K562 (cell line): ENCODE data around the gene SLC1A2. TPM values are rescaled to one million over a fixed set of nuclear protein-coding genes. Genes with fewer than 3 reads are reported as not detected.

Source experiments
- DEAF1 ChIP-seq: fragments of 450-650 bp; formaldehyde crosslinking; IDR thresholded peaks from 2 replicates; pipeline ENCODE4 v1.4.0; 2020; ENCODE audit warnings: mild to moderate bottlenecking, moderate library complexity
- HMBOX1 ChIP-seq: sonication (generic); IDR thresholded peaks from 2 replicates; pipeline ENCODE4 v1.6.1; 2016
- HNRNPUL1 ChIP-seq: fragments of 200-400 bp; formaldehyde crosslinking; IDR thresholded peaks from 2 replicates; pipeline ENCODE4 v1.6.1; 2017; ENCODE audit warnings: low read length
- POLR2H ChIP-seq: IDR thresholded peaks from 2 replicates; pipeline ENCODE4 v1.6.1; 2016; ENCODE audit warnings: missing genetic modification characterization, low read depth, mild to moderate bottlenecking, control low read depth, missing compliant biosample characterization, moderate library complexity
- PRMT5 ChIP-seq: sonication (generic); formaldehyde crosslinking; IDR thresholded peaks from 2 replicates; pipeline ENCODE4 v1.5.0; 2020; ENCODE audit warnings: missing genetic modification reagents
- SMARCA4 ChIP-seq: fragments of 450-650 bp; IDR thresholded peaks from 2 replicates; pipeline ENCODE4 v1.6.1; 2016
- SREBF1 ChIP-seq: fragments of 150-350 bp; IDR thresholded peaks from 2 replicates; pipeline ENCODE4 v1.6.1; 2014; ENCODE audit warnings: antibody characterized with exemption, low read depth, low read length, borderline replicate concordance
- ZNF280B ChIP-seq: fragments of 250-450 bp; sonication (Bioruptor Pico); IDR thresholded peaks from 2 replicates; pipeline ENCODE4 v1.5.1; 2021; ENCODE audit warnings: mild to moderate bottlenecking
- polyA plus RNA-seq, 8 experiments: library from polyadenylated mRNA; depleted of rRNA in 4 of 8; stranded (reverse) in 5 of 8; unstranded in 3 of 8; fragments of >200 nt; fragmentation: Nextera tagmentation in 2 of 8; fragmentation: Illumina TruSeq in 1 of 8; extraction: Ambion mirVana in 2 of 8; extraction: Trizol in 1 of 8; gene quantifications; 2 replicates each; pipeline versions ENCODE4 v1.2.1 to v1.2.3, GENCODE V29; 2011 to 2014; ENCODE audit warnings: inconsistent platforms in 1 of 8, missing spikeins in 1 of 8
- total RNA-seq, 7 experiments: library from RNA; depleted of rRNA in 6 of 7; stranded (reverse); fragments of >200 nt in 6 of 7; fragmentation: Illumina TruSeq in 2 of 7; extraction: Trizol in 2 of 7; gene quantifications; 2 replicates each; pipeline versions ENCODE4 v1.2.1 to v1.2.3, GENCODE V29; 2011 to 2021; ENCODE audit warnings: low replicate concordance in 1 of 7

SLC1A2 gene
- total and polyA plus RNA-seq, 9 of the 15 experiments (the other 6 are each of a cell fraction or from before 2014, with no cell fraction given): 0.03 to 0.07 (median 0.04) TPM; not detected in 5

GRCh38 chr11:35414311-35414710 is 5.0 kb downstream of the SLC1A2 start (continued):
- no peak for TF ChIP-seq DEAF1 (CRISPR knock-in tag)
- no peak for TF ChIP-seq POLR2H
- TF ChIP-seq SREBF1: no peak
- TF ChIP-seq ZNF280B (CRISPR knock-in tag): no peak
- no peak for TF ChIP-seq HMBOX1
- no peak for TF ChIP-seq PRMT5 (CRISPR knock-in tag)
- no peak for TF ChIP-seq SMARCA4
- no peak for TF ChIP-seq HNRNPUL1
